Measurements from ENCODE around the gene CDKAL1. TPM values are rescaled to one million over a fixed set of nuclear protein-coding genes. Genes with fewer than 3 reads are reported as not detected.

CDKAL1 gene
- total RNA-seq, 1 donor from 2014 or later, result 9.1 TPM

GRCh38 chr6:20866935-20867703 lies 332.9 kb downstream of the CDKAL1 start:
- H3K4me3 ChIP-seq, result no peak overlapping the region
- H3K9me3 ChIP-seq (replicated peaks), result no peaks in the 10 kb centered on the region
- no peak for DNase-seq
- intact Hi-C loops (cut with micrococcal nuclease), result no loop called here
- no peak for TF ChIP-seq CTCF (IDR thresholded peaks at IDR 0.05; ENCODE audit: borderline replicate concordance)
- H3K27me3 ChIP-seq (ENCODE audit: low read depth), result no peaks in the 10 kb centered on the region
- H3K27ac ChIP-seq (replicated peaks), result no peak overlapping the region
- H3K36me3 ChIP-seq, result no peaks in the 10 kb centered on the region
- peaks cover 15% of the 10 kb centered on the region for H3K4me1 ChIP-seq

GRCh38 chr6:20868397-20869096 lies 334.3 kb downstream of the CDKAL1 start:
- H3K4me3 ChIP-seq, result peak overlapping the region; percentile 28

GRCh38 chr6:20870021-20870420 lies 335.8 kb downstream of the CDKAL1 start:
- no peaks in the 10 kb centered on the region for H3K9me3 ChIP-seq (replicated peaks)
- peaks cover 15% of the 10 kb centered on the region for H3K4me1 ChIP-seq
- DNase-seq, result no peak
- no peak overlapping the region for H3K4me3 ChIP-seq
- H3K27me3 ChIP-seq (ENCODE audit: low read depth), result no peaks in the 10 kb centered on the region
- intact Hi-C loops (cut with micrococcal nuclease), result no loop called here
- H3K36me3 ChIP-seq, result no peaks in the 10 kb centered on the region
- TF ChIP-seq CTCF (IDR thresholded peaks at IDR 0.05; ENCODE audit: borderline replicate concordance), result no peak
- no peak overlapping the region for H3K27ac ChIP-seq (replicated peaks)

More at GRCh38 chr6:20868397-20869096, 334.3 kb downstream of the CDKAL1 start:
- Histone ChIP-seq H3K4me1 (peaks cover 15% of the 10 kb centered on the region), H3K27me3 (ENCODE audit: low read depth) (no peaks in the 10 kb centered on the region), H3K9me3 (replicated peaks) (no peaks in the 10 kb centered on the region), H3K36me3 (no peaks in the 10 kb centered on the region), H3K27ac (replicated peaks) (peak overlapping the region; percentile 17)
- no peak for TF ChIP-seq CTCF (IDR thresholded peaks at IDR 0.05; ENCODE audit: borderline replicate concordance)
- no peak for DNase-seq
- intact Hi-C loops (cut with micrococcal nuclease), result no loop called here

GRCh38 chr6:20870493-20870892 lies 336.2 kb downstream of the CDKAL1 start:
- Histone ChIP-seq H3K27me3 (ENCODE audit: low read depth) (no peaks in the 10 kb centered on the region), H3K36me3 (no peaks in the 10 kb centered on the region), H3K4me3 (no peak overlapping the region), H3K9me3 (replicated peaks) (no peaks in the 10 kb centered on the region), H3K4me1 (peaks cover 15% of the 10 kb centered on the region), H3K27ac (replicated peaks) (no peak overlapping the region)
- no peak for DNase-seq
- no peak for TF ChIP-seq CTCF (IDR thresholded peaks at IDR 0.05; ENCODE audit: borderline replicate concordance)
- intact Hi-C loops (cut with micrococcal nuclease), result no loop called here

DNA sequence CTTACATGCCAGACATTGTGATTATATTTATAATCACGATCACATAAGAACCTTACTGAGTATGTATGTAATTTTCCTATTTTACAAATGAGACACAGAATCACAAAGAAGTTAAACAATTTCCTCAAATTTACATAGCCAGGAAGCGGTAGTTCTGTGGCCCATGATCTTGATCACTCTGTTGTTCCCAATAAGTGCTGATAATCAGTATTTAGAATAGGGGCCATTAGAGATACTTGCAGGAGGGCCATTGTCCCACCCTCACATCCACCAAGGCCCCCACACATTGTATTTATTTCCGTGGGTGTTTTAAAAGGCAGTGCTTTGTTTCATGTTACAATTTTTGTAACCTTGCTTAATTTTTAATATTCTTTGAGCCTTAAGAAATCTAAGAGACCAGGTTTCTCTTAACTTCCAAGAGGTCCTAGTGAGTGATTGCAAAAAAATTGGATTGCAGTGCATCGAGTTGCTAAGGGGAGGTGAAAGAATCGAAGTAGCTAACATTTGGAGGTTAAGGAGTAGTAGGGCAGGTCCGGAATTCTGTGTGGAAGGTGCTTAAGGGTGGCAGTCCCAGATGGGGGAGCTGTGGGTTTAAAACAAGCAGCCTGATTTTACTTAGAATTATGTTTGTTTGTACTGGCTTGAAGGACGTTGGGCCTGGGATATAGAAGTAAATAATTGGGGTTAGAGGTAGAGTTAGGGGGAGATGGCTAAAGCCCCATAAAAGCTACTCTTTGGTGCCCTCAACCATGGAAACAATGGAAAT lies 339.4 kb downstream of the CDKAL1 start:
- H3K27me3 ChIP-seq (ENCODE audit: low read depth), result no peaks in the 10 kb centered on the region
- H3K4me1 ChIP-seq, result peaks cover 7% of the 10 kb centered on the region
- no peak overlapping the region for H3K4me3 ChIP-seq
- no peak for TF ChIP-seq CTCF (IDR thresholded peaks at IDR 0.05; ENCODE audit: borderline replicate concordance)
- intact Hi-C loops (cut with micrococcal nuclease), result no loop called here
- H3K27ac ChIP-seq (replicated peaks), result no peak overlapping the region
- no peaks in the 10 kb centered on the region for H3K9me3 ChIP-seq (replicated peaks)
- no peaks in the 10 kb centered on the region for H3K36me3 ChIP-seq
- no peak for DNase-seq
